B cell (primary cell): ENCODE data around the gene FBLN5. TPM values are rescaled to one million over a fixed set of nuclear protein-coding genes. Genes with fewer than 3 reads are reported as not detected.

Source experiments
- ATAC-seq: fragments of 200-7000 bp; cut with Tn5 transposase; one replicate; pipeline ENCODE4 v1.10.0; 2021; ENCODE audit warnings: low read depth, mild to moderate bottlenecking, moderate number of reproducible peaks, moderate library complexity
- CTCF ChIA-PET: fragments of 350-600 bp; sonication (Branson Sonifier 250); formaldehyde crosslinking; loops from one replicate; lab custom pipeline; 2021; ENCODE audit warnings: antibody characterized with exemption, inconsistent platforms; lab: Charles Lee
- POLR2A ChIA-PET: fragments of 350-600 bp; sonication (Branson Sonifier 250); formaldehyde crosslinking; loops from one replicate; lab custom pipeline; 2021; ENCODE audit warnings: antibody characterized with exemption; lab: Charles Lee
- DNase-seq: peaks from one replicate; pipeline ENCODE4 v3.0.0; 2013
- H2AFZ ChIP-seq: 2 replicates; pipeline ENCODE4 v1.6.1; 2012; ENCODE audit warnings: mild to moderate bottlenecking, low read depth, low read length; ENCODE audit not compliant: insufficient read depth, poor library complexity, severe bottlenecking
- H3K27ac ChIP-seq, 2 donors: 1 replicate in 1 of 2; 2 replicates in 1 of 2; pipeline ENCODE4 v1.5.1; 2012 to 2013; ENCODE audit warnings: low read length in 2 of 2, mild to moderate bottlenecking in 2 of 2, moderate library complexity in 1 of 2
- H3K27me3 ChIP-seq, 4 experiments: fragments of 200-600 bp in 1 of 4; sonication (generic) in 1 of 4; replicated peaks in 1 of 4; 1 replicate in 2 of 4; 2 replicates in 2 of 4; pipeline versions ENCODE4 v1.6.1 to v1.7.0; 2013 to 2016; ENCODE audit warnings: low read length in 3 of 4, mild to moderate bottlenecking in 2 of 4, mixed read lengths in 1 of 4, moderate library complexity in 1 of 4; ENCODE audit not compliant: insufficient read depth in 4 of 4, control insufficient read depth in 3 of 4; ENCODE audit errors: control extremely low read depth in 1 of 4
- H3K36me3 ChIP-seq, 2 experiments: replicated peaks in 1 of 2; 1 replicate in 1 of 2; 2 replicates in 1 of 2; pipeline versions ENCODE4 v1.6.1 to v1.7.1; 2013; ENCODE audit warnings: low read length in 1 of 2; ENCODE audit not compliant: insufficient read depth in 2 of 2, control insufficient read depth in 1 of 2; ENCODE audit errors: control extremely low read depth in 1 of 2, extremely low read depth in 1 of 2
- H3K4me1 ChIP-seq, 2 donors: fragments of 200-600 bp in 1 of 2; sonication (generic) in 1 of 2; 1 replicate in 1 of 2; 2 replicates in 1 of 2; pipeline versions ENCODE4 v1.5.1 to v1.6.1; 2013 to 2017; ENCODE audit warnings: low read length in 2 of 2; ENCODE audit not compliant: control insufficient read depth in 2 of 2, insufficient read depth in 2 of 2
- H3K4me2 ChIP-seq: replicated peaks from 2 replicates; pipeline ENCODE3; 2012; ENCODE audit warnings: mild to moderate bottlenecking, low read depth, low read length; ENCODE audit not compliant: poor library complexity, severe bottlenecking
- H3K4me3 ChIP-seq, 5 experiments: fragments of 200-600 bp in 1 of 5; sonication (generic) in 1 of 5; 1 replicate in 3 of 5; 2 replicates in 2 of 5; pipeline versions ENCODE4 v1.5.1 to v1.7.0; 2011 to 2016; ENCODE audit warnings: low read length in 4 of 5, mild to moderate bottlenecking in 4 of 5, low read depth in 2 of 5, control low read depth in 1 of 5, moderate library complexity in 1 of 5; ENCODE audit not compliant: insufficient read depth in 1 of 5; ENCODE audit errors: control extremely low read depth in 1 of 5, extremely low read depth in 1 of 5
- H3K79me2 ChIP-seq: fragments of 200-600 bp; sonication (generic); one replicate; pipeline ENCODE4 v1.6.0; 2016; ENCODE audit warnings: low read length; ENCODE audit not compliant: control insufficient read depth, insufficient read depth
- H3K9ac ChIP-seq: fragments of 200-600 bp; sonication (generic); 2 replicates; pipeline ENCODE4 v1.6.1; 2017; ENCODE audit warnings: mild to moderate bottlenecking, low read length, moderate library complexity
- H3K9me3 ChIP-seq, 3 donors: one replicate each; pipeline versions ENCODE4 v1.6.1 to v1.7.1; 2013; ENCODE audit warnings: low read length in 2 of 3; ENCODE audit not compliant: control insufficient read depth in 2 of 3, insufficient read depth in 1 of 3; ENCODE audit errors: control extremely low read depth in 1 of 3
- H4K20me1 ChIP-seq: 2 replicates; pipeline ENCODE4 v1.6.0; 2012; ENCODE audit warnings: mild to moderate bottlenecking, low read length; ENCODE audit not compliant: insufficient read depth, control insufficient read depth, poor library complexity, severe bottlenecking
- H3K27ac Mint-ChIP-seq: one replicate; pipeline ENCODE4 v1.8.0; 2021; ENCODE audit warnings: mixed read lengths
- H3K27me3 Mint-ChIP-seq: one replicate; pipeline ENCODE4 v1.8.0; 2021; ENCODE audit warnings: mixed read lengths
- H3K4me1 Mint-ChIP-seq: one replicate; pipeline ENCODE4 v1.8.0; 2021; ENCODE audit warnings: mixed read lengths
- H3K4me3 Mint-ChIP-seq: one replicate; pipeline ENCODE4 v1.8.0; 2021; ENCODE audit warnings: mixed read lengths
- H3K9me3 Mint-ChIP-seq: one replicate; pipeline ENCODE4 v1.8.0; 2022; ENCODE audit warnings: mixed read lengths; ENCODE audit not compliant: insufficient read depth
- CTCF ChIP-seq: fragments of 200-600 bp; IDR thresholded peaks from one replicate; pipeline ENCODE4 v1.8.0; 2022; ENCODE audit warnings: antibody characterized with exemption, mild to moderate bottlenecking
- EZH2 ChIP-seq: IDR thresholded peaks from 2 replicates; pipeline ENCODE4 v1.6.1; 2012; ENCODE audit warnings: borderline replicate concordance, low read depth, mild to moderate bottlenecking, moderate library complexity, low read length; ENCODE audit not compliant: insufficient read depth, poor library complexity, severe bottlenecking
- WGBS: methylation state at CpG from one replicate; pipeline ENCODE4 v1.1.5; 2013; ENCODE audit warnings: missing lambda C conversion rate; ENCODE audit not compliant: insufficient coverage; 5-methylcytosine and 5-hydroxymethylcytosine counted together
- intact Hi-C: fragments of 100-400 bp; cut with micrococcal nuclease; formaldehyde crosslinking; loops from one replicate; pipeline ENCODE4 v1.10.0; 2022
- polyA plus RNA-seq: library from polyadenylated mRNA; depleted of rRNA; stranded (reverse); fragments of >200 nt; gene quantifications from 2 replicates; pipeline ENCODE4 v1.2.3, GENCODE V29; 2012
- total RNA-seq, 2 donors: library from RNA; stranded (reverse); fragments of 120-200 nt in 1 of 2; gene quantifications; 1 replicate in 1 of 2; 2 replicates in 1 of 2; pipeline versions ENCODE4 v1.2.3 to v1.2.4, GENCODE V29; 2013 to 2022

The FBLN5 gene
- total and polyA plus RNA-seq, 2 donors (not counting 1 experiment from before 2014, with no cell fraction given): 0.31 to 0.37 TPM

DNA sequence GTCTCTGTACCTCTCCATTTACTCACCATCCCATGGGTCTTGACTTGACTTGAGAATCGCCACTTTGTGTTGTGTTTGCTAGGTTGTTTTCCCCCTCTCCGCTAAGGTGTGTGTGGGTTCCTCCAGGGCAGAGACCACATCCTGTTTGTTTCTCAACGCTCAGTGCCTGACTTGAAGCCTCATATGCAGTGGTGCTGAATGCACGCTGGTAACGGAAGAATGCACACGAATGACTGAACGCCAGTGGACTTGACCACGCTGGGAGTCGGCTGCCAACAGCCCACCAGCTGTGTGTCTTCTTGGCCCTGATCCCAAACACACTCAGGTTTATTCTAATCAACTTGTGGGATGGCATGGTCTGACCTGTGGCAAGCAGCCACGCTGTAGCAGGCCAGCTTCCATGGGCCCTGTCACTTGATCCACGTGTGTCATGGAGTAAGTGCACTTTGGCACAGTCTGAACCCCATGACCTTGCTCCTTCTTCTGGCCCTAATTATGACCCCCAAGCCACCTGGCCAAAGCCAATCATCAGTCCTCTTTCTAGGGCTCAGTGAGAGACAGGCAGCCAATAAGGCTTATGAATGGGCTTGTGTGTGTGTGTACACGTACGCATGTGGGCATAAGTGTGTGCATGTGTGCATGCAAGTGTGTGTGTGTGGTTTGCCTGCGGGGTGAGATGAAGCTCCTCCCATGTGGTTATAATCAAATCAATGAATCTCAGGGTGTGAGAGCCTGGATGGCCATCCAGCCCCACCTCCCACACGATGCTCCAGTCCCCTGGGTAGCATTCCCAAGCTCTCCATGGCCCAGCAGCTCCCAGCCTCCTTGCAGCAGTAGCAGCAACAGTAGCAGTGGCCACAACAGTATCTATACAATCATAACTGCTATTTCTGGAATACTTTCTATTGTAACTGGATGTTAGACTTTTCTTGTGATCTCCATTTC lies 73.8 kb downstream of the FBLN5 start:
- Mint-ChIP-seq H3K27ac (peak overlapping the region; percentile 70), H3K9me3 (no peaks in the 10 kb centered on the region), H3K27me3 (no peaks in the 10 kb centered on the region), H3K4me1 (peaks cover 59% of the 10 kb centered on the region), H3K4me3 (peak overlapping the region; percentile 71)
- Histone ChIP-seq H4K20me1 (no peaks in the 10 kb centered on the region), H3K79me2 (no peaks in the 10 kb centered on the region), H3K4me3 (peak overlapping the region in 3 of 5 experiments; percentile 10 to 49 (median 40)), H2AFZ (no peak overlapping the region), H3K9ac (peak overlapping the region; percentile 31), H3K4me1 (peaks cover 52 to 53% of the 10 kb centered on the region in 2 donors), H3K9me3 (no peaks in the 10 kb centered on the region), H3K4me2 (peak overlapping the region; percentile 59), H3K36me3 (no peaks in the 10 kb centered on the region), H3K27me3 (no peaks in the 10 kb centered on the region), H3K27ac (peak overlapping the region in 1 of 2 donors; percentile 18)
- ATAC-seq (peak; percentile 76), DNase-seq (peak; percentile 72)
- intact Hi-C loops: loop anchor here (5.0 kb wide), 1 partner anchor 39 kb away; no protein-coding TSS in a partner anchor
- TF ChIP-seq CTCF: no peak
- no peak for TF ChIP-seq EZH2
- POLR2A ChIA-PET: interaction anchor here (1.0 kb wide), 1 partner anchor 92 kb away, joined by 3 read pairs; no protein-coding TSS in a partner anchor
- CTCF ChIA-PET: interaction anchor here (1.0 to 2.5 kb wide), 4 partner anchors 31 to 224 kb away, joined by 3 to 6 read pairs (median 4); no protein-coding TSS in a partner anchor
- WGBS: 19% methylated on average over 12 of the region's 15 CpGs
